ENCODE data around the gene STPG2. TPM values are rescaled to one million over a fixed set of nuclear protein-coding genes. Genes with fewer than 3 reads are reported as not detected.

Gene STPG2
- total RNA-seq, 2 experiments from 2014 or later, result not detected

DNA sequence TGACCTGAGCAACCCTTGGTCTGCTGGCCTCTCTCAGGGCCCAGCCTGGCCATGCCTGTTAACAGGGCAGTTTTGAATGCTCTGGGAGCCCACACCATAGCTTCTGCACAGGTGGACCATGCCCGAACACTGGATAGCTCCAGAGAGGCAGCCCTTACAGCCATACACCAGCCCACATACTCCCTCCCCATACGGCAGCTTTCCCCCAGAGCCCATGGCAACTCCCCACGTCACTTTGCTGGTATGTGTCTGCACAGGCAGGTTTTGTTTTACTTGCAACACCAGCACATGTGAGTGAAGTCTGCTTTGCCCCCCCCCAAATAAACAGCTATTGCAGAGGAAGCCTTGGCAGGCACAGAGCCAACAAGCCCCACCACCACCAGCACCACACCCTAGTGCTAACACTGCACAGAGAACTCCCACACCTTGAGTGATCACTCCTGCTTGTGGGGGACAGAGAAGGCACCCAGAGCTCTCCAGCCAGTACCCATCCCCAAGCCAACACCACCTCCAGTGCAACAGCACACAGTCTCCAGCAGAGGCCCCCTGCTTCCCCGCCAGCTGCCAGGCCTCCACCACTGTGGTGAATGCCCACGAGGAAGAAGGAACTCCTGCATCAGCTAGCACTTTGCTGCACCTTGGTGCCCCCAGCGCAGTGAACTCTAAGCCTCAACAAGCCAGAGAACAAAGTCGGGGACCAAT lies 87.3 kb downstream of the STPG2 start:
- Histone ChIP-seq H3K9me2 (ENCODE audit: insufficient read depth, low read length) (no peaks in the 10 kb centered on the region), H2AFZ (ENCODE audit: low read length) (no peak overlapping the region), H3K27ac (ENCODE audit: low read depth, low read length, poor library complexity, severe bottlenecking) (no peak overlapping the region), H3K79me2 (ENCODE audit: insufficient read depth, low read depth, low read length) (no peaks in the 10 kb centered on the region), H4K20me1 (ENCODE audit: insufficient read depth, low read length) (no peaks in the 10 kb centered on the region), H3K4me3 (ENCODE audit: low read depth, low read length, poor library complexity, severe bottlenecking) (no peak overlapping the region), H3K36me3 (ENCODE audit: insufficient read depth, low read length) (no peaks in the 10 kb centered on the region), H3K4me2 (ENCODE audit: low read length) (no peak overlapping the region), H3K9me3 (ENCODE audit: low read length) (no peaks in the 10 kb centered on the region), H3K4me1 (ENCODE audit: insufficient read depth, low read length, poor library complexity, severe bottlenecking) (no peaks in the 10 kb centered on the region)
- no peak for DNase-seq (ENCODE audit: low spot score)
- intact Hi-C loops (cut with micrococcal nuclease; ENCODE audit: unreplicated experiment), result no loop called here
- TF ChIP-seq, protein P1, sequence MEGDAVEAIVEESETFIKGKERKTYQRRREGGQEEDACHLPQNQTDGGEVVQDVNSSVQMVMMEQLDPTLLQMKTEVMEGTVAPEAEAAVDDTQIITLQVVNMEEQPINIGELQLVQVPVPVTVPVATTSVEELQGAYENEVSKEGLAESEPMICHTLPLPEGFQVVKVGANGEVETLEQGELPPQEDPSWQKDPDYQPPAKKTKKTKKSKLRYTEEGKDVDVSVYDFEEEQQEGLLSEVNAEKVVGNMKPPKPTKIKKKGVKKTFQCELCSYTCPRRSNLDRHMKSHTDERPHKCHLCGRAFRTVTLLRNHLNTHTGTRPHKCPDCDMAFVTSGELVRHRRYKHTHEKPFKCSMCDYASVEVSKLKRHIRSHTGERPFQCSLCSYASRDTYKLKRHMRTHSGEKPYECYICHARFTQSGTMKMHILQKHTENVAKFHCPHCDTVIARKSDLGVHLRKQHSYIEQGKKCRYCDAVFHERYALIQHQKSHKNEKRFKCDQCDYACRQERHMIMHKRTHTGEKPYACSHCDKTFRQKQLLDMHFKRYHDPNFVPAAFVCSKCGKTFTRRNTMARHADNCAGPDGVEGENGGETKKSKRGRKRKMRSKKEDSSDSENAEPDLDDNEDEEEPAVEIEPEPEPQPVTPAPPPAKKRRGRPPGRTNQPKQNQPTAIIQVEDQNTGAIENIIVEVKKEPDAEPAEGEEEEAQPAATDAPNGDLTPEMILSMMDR (conservative IDR thresholded peaks at IDR 0.05; ENCODE audit: low read length), result no peak
- TF ChIP-seq EZH2phosphoT487 (IDR thresholded peaks at IDR 0.05; ENCODE audit: borderline replicate concordance, low read depth, low read length), result no peak
- POLR2A ChIA-PET, result interaction anchor here (0.7 kb wide), 1 partner anchor 603 kb away, joined by 3 read pairs; no protein-coding TSS in a partner anchor
- CTCF ChIA-PET (ENCODE audit: unreplicated experiment), result no interaction called here
- BruUV-seq (replicated peaks), result no TSS peak

DNA sequence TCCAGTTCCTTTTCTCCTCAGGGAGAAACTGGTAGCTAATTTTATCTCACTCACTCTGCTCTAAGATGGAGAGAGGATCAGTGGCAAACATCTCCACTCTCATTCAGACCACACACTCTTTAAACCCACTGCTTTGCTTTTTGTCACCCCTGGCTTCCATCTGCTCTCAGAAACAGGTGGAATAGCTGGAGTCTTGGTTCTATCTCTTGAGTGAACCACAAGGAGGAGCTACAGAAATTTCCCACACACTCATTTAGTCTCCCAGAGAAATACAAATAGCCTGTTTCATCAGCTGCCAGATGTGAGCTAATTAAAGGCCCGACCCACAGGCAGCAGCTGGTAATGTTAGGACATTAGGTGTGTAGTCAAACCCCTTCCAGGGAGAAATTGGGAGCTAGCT lies 96.6 kb downstream of the STPG2 start:
- Histone ChIP-seq H3K4me3 (ENCODE audit: low read depth, low read length, poor library complexity, severe bottlenecking) (no peak overlapping the region), H2AFZ (ENCODE audit: low read length) (no peak overlapping the region), H3K9me2 (ENCODE audit: insufficient read depth, low read length) (no peaks in the 10 kb centered on the region), H3K79me2 (ENCODE audit: insufficient read depth, low read depth, low read length) (no peaks in the 10 kb centered on the region), H3K27ac (ENCODE audit: low read depth, low read length, poor library complexity, severe bottlenecking) (no peak overlapping the region), H3K4me1 (ENCODE audit: insufficient read depth, low read length, poor library complexity, severe bottlenecking) (no peaks in the 10 kb centered on the region), H3K4me2 (ENCODE audit: low read length) (no peak overlapping the region), H3K36me3 (ENCODE audit: insufficient read depth, low read length) (no peaks in the 10 kb centered on the region), H4K20me1 (ENCODE audit: insufficient read depth, low read length) (no peaks in the 10 kb centered on the region), H3K9me3 (ENCODE audit: low read length) (no peaks in the 10 kb centered on the region)
- no TSS peak for BruUV-seq (replicated peaks)
- intact Hi-C loops (cut with micrococcal nuclease; ENCODE audit: unreplicated experiment), result no loop called here
- ChIA-PET CTCF (ENCODE audit: unreplicated experiment) (no interaction called here), POLR2A (interaction anchor here (1.5 kb wide), 1 partner anchor 15 kb away, joined by 3 read pairs; no protein-coding TSS in a partner anchor)
- TF ChIP-seq EZH2phosphoT487 (IDR thresholded peaks at IDR 0.05; ENCODE audit: borderline replicate concordance, low read depth, low read length), result no peak
- TF ChIP-seq, protein P1 (conservative IDR thresholded peaks at IDR 0.05; ENCODE audit: low read length), result no peak
- no peak for DNase-seq (ENCODE audit: low spot score)

DNA sequence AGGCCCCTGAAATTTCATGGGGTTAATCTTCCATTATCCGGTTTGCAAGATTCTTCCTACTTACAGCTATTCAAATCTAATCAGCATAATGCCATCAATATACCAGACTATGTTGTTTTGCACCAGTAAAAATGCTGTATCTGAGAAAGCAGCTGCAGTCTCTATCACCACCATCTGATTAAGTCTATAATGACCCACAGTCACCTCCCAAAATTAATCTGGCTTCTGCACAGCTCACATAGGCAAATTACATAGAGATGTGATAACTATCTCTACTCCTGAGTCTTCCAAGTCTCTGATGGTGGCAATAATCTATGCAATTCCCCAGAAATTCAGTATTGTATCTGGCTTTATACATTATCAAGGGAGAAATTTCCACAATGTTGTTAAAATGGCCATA lies 113.2 kb downstream of the STPG2 start:
- no TSS peak for BruUV-seq (replicated peaks)

More for the DNA sequence above, 113.2 kb downstream of the STPG2 start:
- Histone ChIP-seq H3K4me2 (ENCODE audit: low read length) (no peak overlapping the region), H3K4me3 (ENCODE audit: low read depth, low read length, poor library complexity, severe bottlenecking) (no peak overlapping the region), H2AFZ (ENCODE audit: low read length) (no peak overlapping the region), H3K9me3 (ENCODE audit: low read length) (no peaks in the 10 kb centered on the region), H3K4me1 (ENCODE audit: insufficient read depth, low read length, poor library complexity, severe bottlenecking) (no peaks in the 10 kb centered on the region), H3K79me2 (ENCODE audit: insufficient read depth, low read depth, low read length) (no peaks in the 10 kb centered on the region), H4K20me1 (ENCODE audit: insufficient read depth, low read length) (no peaks in the 10 kb centered on the region), H3K27ac (ENCODE audit: low read depth, low read length, poor library complexity, severe bottlenecking) (no peak overlapping the region), H3K36me3 (ENCODE audit: insufficient read depth, low read length) (no peaks in the 10 kb centered on the region), H3K9me2 (ENCODE audit: insufficient read depth, low read length) (no peaks in the 10 kb centered on the region)
- TF ChIP-seq EZH2phosphoT487 (IDR thresholded peaks at IDR 0.05; ENCODE audit: borderline replicate concordance, low read depth, low read length), result no peak
- TF ChIP-seq, protein P1 (conservative IDR thresholded peaks at IDR 0.05; ENCODE audit: low read length), result no peak
- ChIA-PET CTCF (ENCODE audit: unreplicated experiment) (no interaction called here), POLR2A (interaction anchor here (0.6 kb wide), 1 partner anchor 92 kb away, joined by 3 read pairs; no protein-coding TSS in a partner anchor)
- DNase-seq (ENCODE audit: low spot score), result no peak
- intact Hi-C loops (cut with micrococcal nuclease; ENCODE audit: unreplicated experiment), result no loop called here
